Spleen (tissue), 11 donors: ENCODE data around the gene LARP4B. TPM values are rescaled to one million over a fixed set of nuclear protein-coding genes. Genes with fewer than 3 reads are reported as not detected.

Source experiments
- DNase-seq: peaks from one replicate; pipeline ENCODE4 v3.0.0-alpha.2; 2020
- H3K27ac ChIP-seq, 8 donors: fragments of 200-600 bp; sonication (generic) in 7 of 8; 1 replicate in 4 of 8; 2 replicates in 4 of 8; pipeline versions ENCODE4 v1.5.0 to v1.8.0; 2016 to 2021; ENCODE audit warnings: inconsistent platforms in 4 of 8, mild to moderate bottlenecking in 4 of 8, moderate library complexity in 1 of 8
- H3K27me3 ChIP-seq, 7 donors: fragments of 200-600 bp; sonication (generic) in 6 of 7; replicated peaks in 1 of 7; 1 replicate in 4 of 7; 2 replicates in 3 of 7; pipeline versions ENCODE4 v1.5.0 to v1.8.0; 2016 to 2021; ENCODE audit warnings: inconsistent platforms in 3 of 7, mild to moderate bottlenecking in 1 of 7
- H3K36me3 ChIP-seq, 6 donors: fragments of 200-600 bp; sonication (generic) in 5 of 6; 1 replicate in 4 of 6; 2 replicates in 2 of 6; pipeline versions ENCODE4 v1.5.0 to v1.8.0; 2016 to 2021; ENCODE audit warnings: inconsistent platforms in 2 of 6
- H3K4me1 ChIP-seq, 6 donors: fragments of 200-600 bp; sonication (generic) in 5 of 6; 1 replicate in 3 of 6; 2 replicates in 3 of 6; pipeline versions ENCODE4 v1.5.0 to v1.8.0; 2016 to 2021; ENCODE audit warnings: inconsistent platforms in 3 of 6
- H3K4me3 ChIP-seq, 8 donors: fragments of 200-600 bp; sonication (generic) in 7 of 8; 1 replicate in 4 of 8; 2 replicates in 4 of 8; pipeline versions ENCODE4 v1.5.0 to v1.8.0; 2016 to 2021; ENCODE audit warnings: inconsistent platforms in 4 of 8, mild to moderate bottlenecking in 4 of 8, moderate library complexity in 2 of 8
- H3K9me3 ChIP-seq, 8 donors: fragments of 200-600 bp; sonication (generic) in 7 of 8; 1 replicate in 4 of 8; 2 replicates in 4 of 8; pipeline versions ENCODE4 v1.5.0 to v1.8.0; 2016 to 2021; ENCODE audit warnings: inconsistent platforms in 4 of 8
- POLR2A ChIP-seq, 3 donors: fragments of 450-650 bp; IDR thresholded peaks; one replicate each; pipeline ENCODE4 v1.5.1; 2017; ENCODE audit warnings: antibody characterized with exemption in 3 of 3, mild to moderate bottlenecking in 1 of 3
- POLR2AphosphoS5 ChIP-seq, 3 donors: sonication (generic); formaldehyde crosslinking; IDR thresholded peaks; one replicate each; pipeline ENCODE4 v1.5.1; 2017; ENCODE audit warnings: antibody characterized with exemption in 3 of 3
- WGBS, 5 donors: extraction: QIAGEN DNeasy Blood & Tissue Kit in 3 of 5; methylation state at CpG; one replicate each; pipeline versions ENCODE4 v1.1.5 to v1.1.7; 2013 to 2018; 5-methylcytosine and 5-hydroxymethylcytosine counted together
- intact Hi-C: fragments of 100-400 bp; cut with DNase I; formaldehyde crosslinking; loops from one replicate; pipeline ENCODE4 v1.15.0; 2023; ENCODE audit warnings: low total_unique reads
- polyA plus RNA-seq, 3 donors: library from polyadenylated mRNA; stranded (reverse); fragments of 200-250 nt; gene quantifications; one replicate each; pipeline ENCODE4 v1.2.1, GENCODE V29; 2013
- total RNA-seq, 7 donors: library from RNA; depleted of rRNA in 3 of 7; stranded (reverse); fragments of >200 nt in 3 of 7; fragmentation: NEBNext Ultra II Directional in 4 of 7; extraction: Animal tissue kit (Norgen Biotek cat#: 25700) in 4 of 7; gene quantifications; one replicate each; pipeline versions ENCODE4 v1.1.0 to v1.2.1, GENCODE V29; 2016 to 2021
- TF ChIP-seq, protein P1 (sequence below), 11 experiments: fragments of 200-600 bp in 7 of 11; fragments of 450-650 bp in 4 of 11; sonication (generic) in 4 of 11; IDR thresholded peaks in 8 of 11; conservative IDR thresholded peaks in 3 of 11; 1 replicate in 7 of 11; 2 replicates in 4 of 11; pipeline versions ENCODE4 v1.4.0 to v1.8.0; 2016 to 2021; ENCODE audit warnings: antibody characterized with exemption in 11 of 11, inconsistent platforms in 4 of 11, mild to moderate bottlenecking in 1 of 11
- donor health status: healthy with polysubstance abuse.
- donor health status: DM: no; HTN: no; CAD: no; lungs with moderate emphysema.
- donor health status: DM: no; HTN: no; CAD: no.
- donor health status: Bipolar disorder and iron deficiency.
- donor health status: healthy.
- donor health status: DM: no; HTN: no; CAD: no.
- donor health status: DM: yes; HTN: yes; CAD: no.

LARP4B gene
- total and polyA plus RNA-seq, 10 donors: 12.7 to 163 (median 88.7) TPM

DNA sequence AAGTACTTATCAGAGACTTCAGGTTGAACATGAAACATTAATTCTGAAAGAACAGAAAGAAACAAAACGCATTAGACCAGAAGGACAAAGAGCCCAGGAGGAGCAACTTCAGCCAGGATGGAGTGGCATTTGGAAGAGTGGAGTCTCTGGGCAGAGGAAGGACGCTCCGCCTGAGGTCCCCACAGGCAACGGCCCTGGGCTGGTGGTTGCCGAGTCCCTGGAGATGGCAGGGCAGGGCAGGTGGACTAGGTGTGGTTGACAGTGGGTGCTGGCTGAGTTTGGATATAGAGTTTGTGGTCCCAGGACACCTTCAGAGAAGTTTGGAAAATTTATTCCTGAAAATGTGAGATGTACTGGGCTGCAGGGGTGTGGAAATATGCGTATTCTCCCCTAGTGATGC is 27.4 kb upstream of the LARP4B start:
- H3K4me1 ChIP-seq: peaks cover 0 to 9% (median 0%) of the 10 kb centered on the region in 6 donors
- DNase-seq: no peak
- H3K36me3 ChIP-seq: no peaks in the 10 kb centered on the region
- TF ChIP-seq POLR2A (IDR thresholded peaks at IDR 0.05) (no peak), POLR2AphosphoS5 (IDR thresholded peaks at IDR 0.05) (no peak)
- TF ChIP-seq, protein P1, sequence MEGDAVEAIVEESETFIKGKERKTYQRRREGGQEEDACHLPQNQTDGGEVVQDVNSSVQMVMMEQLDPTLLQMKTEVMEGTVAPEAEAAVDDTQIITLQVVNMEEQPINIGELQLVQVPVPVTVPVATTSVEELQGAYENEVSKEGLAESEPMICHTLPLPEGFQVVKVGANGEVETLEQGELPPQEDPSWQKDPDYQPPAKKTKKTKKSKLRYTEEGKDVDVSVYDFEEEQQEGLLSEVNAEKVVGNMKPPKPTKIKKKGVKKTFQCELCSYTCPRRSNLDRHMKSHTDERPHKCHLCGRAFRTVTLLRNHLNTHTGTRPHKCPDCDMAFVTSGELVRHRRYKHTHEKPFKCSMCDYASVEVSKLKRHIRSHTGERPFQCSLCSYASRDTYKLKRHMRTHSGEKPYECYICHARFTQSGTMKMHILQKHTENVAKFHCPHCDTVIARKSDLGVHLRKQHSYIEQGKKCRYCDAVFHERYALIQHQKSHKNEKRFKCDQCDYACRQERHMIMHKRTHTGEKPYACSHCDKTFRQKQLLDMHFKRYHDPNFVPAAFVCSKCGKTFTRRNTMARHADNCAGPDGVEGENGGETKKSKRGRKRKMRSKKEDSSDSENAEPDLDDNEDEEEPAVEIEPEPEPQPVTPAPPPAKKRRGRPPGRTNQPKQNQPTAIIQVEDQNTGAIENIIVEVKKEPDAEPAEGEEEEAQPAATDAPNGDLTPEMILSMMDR (IDR thresholded peaks at IDR 0.05 in 8 of 11, conservative IDR thresholded peaks at IDR 0.05 in 3 of 11): no peak
- 82 to 89% (median 89%) methylated on average over 6 of the region's 6 CpGs for WGBS, 5 donors
- no peak overlapping the region for H3K27ac ChIP-seq
- intact Hi-C loops: no loop called here
- no peaks in the 10 kb centered on the region for H3K9me3 ChIP-seq
- H3K4me3 ChIP-seq: no peak overlapping the region
- no peaks in the 10 kb centered on the region for H3K27me3 ChIP-seq

DNA sequence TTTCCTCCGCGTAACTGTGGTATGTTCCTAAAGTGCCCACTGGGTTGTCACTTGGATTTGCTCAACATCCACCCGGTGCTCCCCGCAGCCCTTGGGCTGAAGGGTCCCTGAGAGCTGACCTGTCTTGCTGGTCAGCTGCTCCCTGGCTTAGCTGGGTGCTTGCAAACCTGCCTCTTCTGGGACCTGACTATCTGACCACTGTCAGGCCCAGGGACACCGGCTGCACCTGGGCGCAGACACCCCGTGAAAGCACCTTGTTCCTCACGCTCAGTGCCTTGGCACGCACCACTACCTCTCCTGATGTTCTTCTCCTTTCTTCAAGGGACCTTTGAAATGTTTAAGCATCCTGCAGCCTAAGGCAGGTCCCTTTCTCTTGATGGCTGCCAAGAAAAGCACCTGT is 26.6 kb upstream of the LARP4B start:
- peaks cover 0 to 9% (median 0%) of the 10 kb centered on the region in 6 donors for H3K4me1 ChIP-seq
- no peak overlapping the region for H3K4me3 ChIP-seq
- H3K36me3 ChIP-seq: no peaks in the 10 kb centered on the region
- no peak for DNase-seq
- 83 to 94% (median 91%) methylated on average over 9 of the region's 9 CpGs for WGBS, 5 donors
- no peak overlapping the region for H3K27ac ChIP-seq
- TF ChIP-seq POLR2A (IDR thresholded peaks at IDR 0.05): no peak
- TF ChIP-seq, protein P1 (IDR thresholded peaks at IDR 0.05 in 8 of 11, conservative IDR thresholded peaks at IDR 0.05 in 3 of 11): no peak
- no peak for TF ChIP-seq POLR2AphosphoS5 (IDR thresholded peaks at IDR 0.05)
- intact Hi-C loops: no loop called here
- no peaks in the 10 kb centered on the region for H3K9me3 ChIP-seq
- no peaks in the 10 kb centered on the region for H3K27me3 ChIP-seq

GRCh38 chr10:955820-956217 is 24.3 kb upstream of the LARP4B start:
- WGBS, 5 donors: 49 to 61% (median 59%) methylated on average over 9 of the region's 9 CpGs
- TF ChIP-seq, protein P1 (IDR thresholded peaks at IDR 0.05 in 8 of 11, conservative IDR thresholded peaks at IDR 0.05 in 3 of 11): no peak
- Histone ChIP-seq H3K27me3 (peaks cover 0 to 6% (median 0%) of the 10 kb centered on the region in 7 donors), H3K4me3 (no peak overlapping the region), H3K27ac (no peak overlapping the region), H3K4me1 (peaks cover 0 to 9% (median 0%) of the 10 kb centered on the region in 6 donors), H3K36me3 (no peaks in the 10 kb centered on the region), H3K9me3 (no peaks in the 10 kb centered on the region)
- DNase-seq: no peak
- intact Hi-C loops: no loop called here

DNA sequence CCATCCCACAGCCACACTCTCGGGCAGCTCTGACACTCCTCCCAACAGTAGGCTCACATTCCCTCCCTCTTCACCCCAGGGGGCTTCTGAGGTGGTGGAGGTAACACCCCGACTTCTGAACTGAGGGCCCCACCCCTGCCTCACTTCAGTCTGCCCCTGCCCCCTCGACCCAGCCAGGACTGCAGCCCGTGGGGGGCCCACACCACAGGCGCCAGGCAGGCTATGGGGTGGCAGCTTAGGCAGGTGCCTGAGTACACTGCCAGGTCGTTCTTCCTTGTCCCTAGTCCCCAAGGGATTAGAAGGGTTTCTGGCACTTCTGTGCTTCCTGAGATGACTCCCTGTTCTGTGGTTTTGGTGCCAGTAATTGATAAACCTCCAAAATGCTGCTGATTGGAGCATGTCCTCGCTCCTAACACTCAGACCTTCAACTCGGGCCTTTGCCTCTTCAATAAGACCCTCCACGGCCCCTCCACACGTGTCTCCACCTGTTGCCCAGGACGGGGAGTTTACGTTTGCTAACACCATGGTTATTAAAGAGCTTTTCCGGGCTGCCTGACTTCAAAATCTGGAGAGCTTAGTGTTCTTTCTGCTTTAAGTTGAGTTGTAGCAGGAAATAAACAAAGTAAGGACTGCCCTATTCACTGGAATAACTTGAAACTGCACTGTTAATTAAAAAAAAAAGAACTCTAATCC is 23.8 kb upstream of the LARP4B start:
- H3K27me3 ChIP-seq: peaks cover 0 to 6% (median 0%) of the 10 kb centered on the region in 7 donors
- WGBS, 5 donors: 29 to 59% (median 52%) methylated on average over 11 to 13 of the region's 13 CpGs
- peaks cover 0 to 9% (median 0%) of the 10 kb centered on the region in 6 donors for H3K4me1 ChIP-seq
- intact Hi-C loops: no loop called here
- no peak overlapping the region for H3K4me3 ChIP-seq
- no peaks in the 10 kb centered on the region for H3K9me3 ChIP-seq
- TF ChIP-seq POLR2A (IDR thresholded peaks at IDR 0.05): no peak
- TF ChIP-seq POLR2AphosphoS5 (IDR thresholded peaks at IDR 0.05): no peak
- TF ChIP-seq, protein P1 (IDR thresholded peaks at IDR 0.05 in 8 of 11, conservative IDR thresholded peaks at IDR 0.05 in 3 of 11): no peak
- DNase-seq: no peak
- H3K27ac ChIP-seq: no peak overlapping the region
- no peaks in the 10 kb centered on the region for H3K36me3 ChIP-seq
